ENCODE measurements around the gene DIDO1. TPM values are rescaled to one million over a fixed set of nuclear protein-coding genes. Genes with fewer than 3 reads are reported as not detected.

Gene DIDO1
- total and polyA plus RNA-seq, 9 of the 15 experiments (the other 6 are each of a cell fraction or from before 2014, with no cell fraction given) = 4.4 to 46.8 (median 31.2) TPM

GRCh38 chr20:62950741-62951140 is 24.4 kb upstream of the DIDO1 start:
- no peak overlapping the region for H3K4me3 ChIP-seq
- no peak overlapping the region for H3K9ac ChIP-seq (ENCODE audit: insufficient read depth in 1 of 2, low read depth in 2 of 2, low read length in 2 of 2)
- WGBS (ENCODE audit: insufficient coverage, low coverage, missing lambda C conversion rate) = 85% methylated on average over 8 of the region's 8 CpGs
- TF ChIP-seq RAD51 (IDR thresholded peaks at IDR 0.05; ENCODE audit: borderline replicate concordance, low read depth) = no peak
- TF ChIP-seq POLR2G (IDR thresholded peaks at IDR 0.05; ENCODE audit: low read depth, low read length) = 0 out of 2 replicates have a peak, but pooled peaks have one; percentile 20
- no peak for TF ChIP-seq ZNF134 (CRISPR knock-in tag; conservative IDR thresholded peaks at IDR 0.05)
- no peak for TF ChIP-seq ZNF274 (IDR thresholded peaks at IDR 0.05; ENCODE audit: borderline replicate concordance, low read depth, low read length)
- no peak for TF ChIP-seq ZNF699 (CRISPR knock-in tag; IDR thresholded peaks at IDR 0.05; ENCODE audit: insufficient replicate concordance)
- 0 out of 2 replicates have a peak, but pooled peaks have one; percentile 5 for TF ChIP-seq PKNOX1 (IDR thresholded peaks at IDR 0.05)
- no peak for DNase-seq (ENCODE audit: extremely low read depth in 1 of 4, low spot score in 3 of 4)
- H3K4me1 ChIP-seq (replicated peaks in 1 of 2; ENCODE audit: control insufficient read depth in 2 of 2, insufficient read depth in 2 of 2, low read length in 2 of 2) = peaks cover 3 to 22% of the 10 kb centered on the region in 2 experiments; a peak in 3 of 5 replicates
- H3K27me3 ChIP-seq (ENCODE audit: control insufficient read depth in 2 of 2, insufficient read depth in 2 of 2, low read length in 2 of 2) = peaks cover 2 to 9% of the 10 kb centered on the region in 2 experiments; a peak in 3 of 5 replicates
- no peak for FAIRE-seq
- no peaks in the 10 kb centered on the region for H3K9me1 ChIP-seq (ENCODE audit: control insufficient read depth, insufficient read depth, low read length)
- H3K36me3 ChIP-seq (ENCODE audit: control insufficient read depth, insufficient read depth, low read length) = peaks cover 31% of the 10 kb centered on the region
- H4K20me1 ChIP-seq (replicated peaks; ENCODE audit: control insufficient read depth, insufficient read depth, low read length) = 0 out of 2 replicates have a peak, but pooled peaks cover under 1% of the 10 kb centered on the region
- H3K79me2 ChIP-seq (ENCODE audit: control insufficient read depth, insufficient read depth, low read length) = no peaks in the 10 kb centered on the region
- POLR2A ChIA-PET = interaction anchor here (0.6 to 4.5 kb wide), 4 partner anchors 9 to 89 kb away, joined by 3 to 41 read pairs (median 5); partner anchors contain the start of gene GID8
- H3K4me2 ChIP-seq (ENCODE audit: insufficient read depth, low read length) = no peak overlapping the region
- peaks cover 7% of the 10 kb centered on the region for H3K9me3 ChIP-seq (replicated peaks; ENCODE audit: control insufficient read depth, insufficient read depth, low read depth, low read length)
- no TSS peak for BruUV-seq (replicated peaks)
- in situ Hi-C loops (cut with MboI) = no loop called here
- no peak overlapping the region for H2AFZ ChIP-seq (ENCODE audit: low read depth, low read length)
- no peak for ATAC-seq
- intact Hi-C loops (cut with micrococcal nuclease) = no loop called here
- CTCF ChIA-PET (ENCODE audit: low intra/inter-chr PET ratio) = no interaction called here
- no peak overlapping the region for H3K27ac ChIP-seq (ENCODE audit: extremely low read depth, low read depth, low read length)

Measured in K562 (cell line).